GM23338 (cell line): Measurements from ENCODE around the gene SSBP2. TPM values are rescaled to one million over a fixed set of nuclear protein-coding genes. Genes with fewer than 3 reads are reported as not detected.

ENCODE experiments used
- ATAC-seq: fragments of 200-7000 bp; cut with Tn5 transposase; 3 replicates; pipeline ENCODE4 v1.9.1; 2020
- DNase-seq: peaks from one replicate; pipeline ENCODE4 v3.0.0-alpha.2; 2015; ENCODE audit warnings: low spot score
- H2AFZ ChIP-seq: fragments of 200-600 bp; sonication (generic); 2 replicates; pipeline ENCODE4 v1.8.0; 2016; ENCODE audit warnings: antibody characterized with exemption, mild to moderate bottlenecking, moderate library complexity
- H3F3A ChIP-seq: fragments of 200-600 bp; sonication (generic); replicated peaks from 2 replicates; pipeline ENCODE4 v1.8.0; 2017; ENCODE audit warnings: antibody characterized with exemption, mixed run types, low read depth
- H3K27ac ChIP-seq: fragments of 200-600 bp; sonication (generic); 2 replicates; pipeline ENCODE4 v1.6.1; 2016; ENCODE audit warnings: low read depth
- H3K27me3 ChIP-seq: fragments of 200-600 bp; sonication (generic); 2 replicates; pipeline ENCODE4 v1.8.0; 2016; ENCODE audit warnings: mild to moderate bottlenecking, mixed run types, moderate library complexity; ENCODE audit not compliant: insufficient read depth
- H3K36me3 ChIP-seq: fragments of 200-600 bp; sonication (generic); 2 replicates; pipeline ENCODE4 v1.8.0; 2016; ENCODE audit warnings: mild to moderate bottlenecking; ENCODE audit not compliant: insufficient read depth
- H3K4me1 ChIP-seq: fragments of 200-600 bp; sonication (generic); 2 replicates; pipeline ENCODE4 v1.8.0; 2016; ENCODE audit warnings: mild to moderate bottlenecking, moderate library complexity; ENCODE audit not compliant: insufficient read depth
- H3K4me2 ChIP-seq: fragments of 200-600 bp; sonication (generic); 2 replicates; pipeline ENCODE4 v1.7.1; 2017; ENCODE audit warnings: mixed run types
- H3K4me3 ChIP-seq: fragments of 200-600 bp; sonication (generic); 2 replicates; pipeline ENCODE4 v1.6.1; 2016; ENCODE audit warnings: mixed run types
- H3K79me2 ChIP-seq: fragments of 200-600 bp; sonication (generic); replicated peaks from 2 replicates; pipeline ENCODE4 v1.8.0; 2017; ENCODE audit warnings: mild to moderate bottlenecking; ENCODE audit not compliant: insufficient read depth
- H3K9me2 ChIP-seq: fragments of 200-600 bp; sonication (generic); 2 replicates; pipeline ENCODE4 v1.8.0; 2017; ENCODE audit not compliant: insufficient read depth
- H4K20me1 ChIP-seq: fragments of 200-600 bp; sonication (generic); replicated peaks from 2 replicates; pipeline ENCODE4 v1.8.0; 2017; ENCODE audit warnings: mild to moderate bottlenecking; ENCODE audit not compliant: insufficient read depth
- H3K27ac Mint-ChIP-seq: 2 replicates; pipeline ENCODE4 v1.8.0; 2020; ENCODE audit warnings: inconsistent platforms, mild to moderate bottlenecking, moderate library complexity, mixed read lengths
- H3K27me3 Mint-ChIP-seq: 3 replicates; pipeline ENCODE4 v1.8.0; 2022; ENCODE audit warnings: low read depth, mild to moderate bottlenecking, moderate library complexity, mixed read lengths, inconsistent platforms; ENCODE audit not compliant: insufficient read depth, poor library complexity
- H3K36me3 Mint-ChIP-seq: 3 replicates; pipeline ENCODE4 v1.8.0; 2021; ENCODE audit warnings: low read depth, mild to moderate bottlenecking, inconsistent platforms, moderate library complexity, mixed read lengths
- H3K4me1 Mint-ChIP-seq: 3 replicates; pipeline ENCODE4 v1.8.0; 2020; ENCODE audit warnings: mild to moderate bottlenecking, inconsistent platforms, mixed read lengths
- H3K4me3 Mint-ChIP-seq: 3 replicates; pipeline ENCODE4 v1.8.0; 2021; ENCODE audit warnings: moderate library complexity, mild to moderate bottlenecking, inconsistent platforms, mixed read lengths
- H3K9me3 Mint-ChIP-seq: 3 replicates; pipeline ENCODE4 v1.8.0; 2020; ENCODE audit warnings: moderate library complexity, mild to moderate bottlenecking, inconsistent platforms, mixed read lengths
- CREB1 ChIP-seq: fragments of 250-450 bp; sonication (Bioruptor Pico); IDR thresholded peaks from 2 replicates; pipeline ENCODE4 v1.5.0; 2020; ENCODE audit warnings: low read depth, mild to moderate bottlenecking, moderate library complexity
- EZH2 ChIP-seq: fragments of 200-600 bp; sonication (generic); IDR thresholded peaks from one replicate; pipeline ENCODE4 v1.8.0; 2017; ENCODE audit warnings: antibody characterized with exemption, mild to moderate bottlenecking, low read depth; ENCODE audit not compliant: unreplicated experiment
- EZH2phosphoT487 ChIP-seq: fragments of 200-600 bp; sonication (generic); IDR thresholded peaks from one replicate; pipeline ENCODE4 v1.8.1; 2018; ENCODE audit warnings: antibody characterized with exemption; ENCODE audit not compliant: unreplicated experiment
- NANOG ChIP-seq: IDR thresholded peaks from 2 replicates; pipeline ENCODE4 v1.6.1; 2016; ENCODE audit warnings: antibody characterized with exemption, borderline replicate concordance
- ZNF331 ChIP-seq: fragments of 250-450 bp; sonication (Bioruptor Pico); IDR thresholded peaks from 2 replicates; pipeline ENCODE4 v1.5.0; 2020; ENCODE audit warnings: low read depth, mild to moderate bottlenecking, moderate library complexity
- polyA plus RNA-seq: library from polyadenylated mRNA; unstranded; fragments of >200 nt; fragmentation: Nextera tagmentation; extraction: Ambion mirVana; gene quantifications from 2 replicates; pipeline ENCODE4 v1.2.1, GENCODE V29; 2016
- total RNA-seq: library from RNA; depleted of rRNA; stranded (reverse); fragments of >200 nt; shearing (Covaris generic); gene quantifications from 2 replicates; pipeline ENCODE4 v1.2.3, GENCODE V29; 2014
- TF ChIP-seq, protein P1 (sequence below): IDR thresholded peaks from one replicate; pipeline ENCODE4 v1.6.1; 2018; ENCODE audit warnings: antibody characterized with exemption; ENCODE audit not compliant: unreplicated experiment
- TF ChIP-seq, protein P2 (sequence below), 2 experiments: fragments of 200-600 bp in 1 of 2; sonication (generic) in 1 of 2; conservative IDR thresholded peaks; 2 replicates each; pipeline versions ENCODE4 v1.5.1 to v1.6.1; 2016 to 2017; ENCODE audit warnings: antibody characterized with exemption in 2 of 2, low read depth in 2 of 2, mild to moderate bottlenecking in 2 of 2, moderate library complexity in 1 of 2
- TF ChIP-seq, protein P3 (sequence below): fragments of 250-450 bp; sonication (Bioruptor Pico); IDR thresholded peaks from 2 replicates; pipeline ENCODE4 v1.5.0; 2020; ENCODE audit warnings: mild to moderate bottlenecking, moderate library complexity
- TF ChIP-seq, protein P4 (sequence below): IDR thresholded peaks from 2 replicates; pipeline ENCODE4 v1.6.1; 2016; ENCODE audit warnings: antibody characterized with exemption

SSBP2 gene
- total and polyA plus RNA-seq, 2 experiments from 2014 or later = 21.5 to 24.7 TPM

DNA sequence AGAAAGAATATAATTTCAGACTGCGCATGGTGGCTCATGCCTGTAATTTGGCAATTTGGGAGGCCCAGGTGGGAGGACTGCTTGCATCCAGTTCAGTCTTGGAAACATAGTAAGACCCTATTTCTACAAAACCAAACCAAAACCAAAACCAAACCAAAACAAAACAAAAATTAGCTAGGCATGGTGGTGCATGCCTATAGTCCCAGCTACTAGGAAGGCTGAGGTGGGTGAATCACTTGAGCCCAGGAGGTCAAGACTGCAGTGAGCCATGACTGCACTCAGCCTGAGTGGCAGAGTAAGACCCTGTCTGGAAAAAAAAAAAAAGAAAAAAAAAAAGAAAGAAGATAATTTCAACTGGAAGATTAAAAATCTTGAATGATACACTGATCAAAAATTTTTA is 220.0 kb downstream of the SSBP2 start:
- Mint-ChIP-seq H3K4me1 (no peaks in the 10 kb centered on the region), H3K4me3 (no peak overlapping the region), H3K9me3 (no peaks in the 10 kb centered on the region), H3K27ac (no peak overlapping the region), H3K27me3 (no peaks in the 10 kb centered on the region), H3K36me3 (no peaks in the 10 kb centered on the region)
- 0 out of 2 replicates have a peak, but pooled peaks cover 3% of the 10 kb centered on the region for H3K79me2 ChIP-seq
- no peak overlapping the region for H3K4me3 ChIP-seq
- no peaks in the 10 kb centered on the region for H3K4me1 ChIP-seq
- no peaks in the 10 kb centered on the region for H4K20me1 ChIP-seq
- DNase-seq (no peak), ATAC-seq (no peak)
- H2AFZ ChIP-seq = no peak overlapping the region
- H3K4me2 ChIP-seq = no peak overlapping the region
- H3K9me2 ChIP-seq = no peaks in the 10 kb centered on the region
- no peaks in the 10 kb centered on the region for H3K36me3 ChIP-seq
- H3K27ac ChIP-seq = no peak overlapping the region
- no peaks in the 10 kb centered on the region for H3K27me3 ChIP-seq
- no peaks in the 10 kb centered on the region for H3F3A ChIP-seq
- TF ChIP-seq, protein P1, sequence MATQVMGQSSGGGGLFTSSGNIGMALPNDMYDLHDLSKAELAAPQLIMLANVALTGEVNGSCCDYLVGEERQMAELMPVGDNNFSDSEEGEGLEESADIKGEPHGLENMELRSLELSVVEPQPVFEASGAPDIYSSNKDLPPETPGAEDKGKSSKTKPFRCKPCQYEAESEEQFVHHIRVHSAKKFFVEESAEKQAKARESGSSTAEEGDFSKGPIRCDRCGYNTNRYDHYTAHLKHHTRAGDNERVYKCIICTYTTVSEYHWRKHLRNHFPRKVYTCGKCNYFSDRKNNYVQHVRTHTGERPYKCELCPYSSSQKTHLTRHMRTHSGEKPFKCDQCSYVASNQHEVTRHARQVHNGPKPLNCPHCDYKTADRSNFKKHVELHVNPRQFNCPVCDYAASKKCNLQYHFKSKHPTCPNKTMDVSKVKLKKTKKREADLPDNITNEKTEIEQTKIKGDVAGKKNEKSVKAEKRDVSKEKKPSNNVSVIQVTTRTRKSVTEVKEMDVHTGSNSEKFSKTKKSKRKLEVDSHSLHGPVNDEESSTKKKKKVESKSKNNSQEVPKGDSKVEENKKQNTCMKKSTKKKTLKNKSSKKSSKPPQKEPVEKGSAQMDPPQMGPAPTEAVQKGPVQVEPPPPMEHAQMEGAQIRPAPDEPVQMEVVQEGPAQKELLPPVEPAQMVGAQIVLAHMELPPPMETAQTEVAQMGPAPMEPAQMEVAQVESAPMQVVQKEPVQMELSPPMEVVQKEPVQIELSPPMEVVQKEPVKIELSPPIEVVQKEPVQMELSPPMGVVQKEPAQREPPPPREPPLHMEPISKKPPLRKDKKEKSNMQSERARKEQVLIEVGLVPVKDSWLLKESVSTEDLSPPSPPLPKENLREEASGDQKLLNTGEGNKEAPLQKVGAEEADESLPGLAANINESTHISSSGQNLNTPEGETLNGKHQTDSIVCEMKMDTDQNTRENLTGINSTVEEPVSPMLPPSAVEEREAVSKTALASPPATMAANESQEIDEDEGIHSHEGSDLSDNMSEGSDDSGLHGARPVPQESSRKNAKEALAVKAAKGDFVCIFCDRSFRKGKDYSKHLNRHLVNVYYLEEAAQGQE = no peak
- no peak for TF ChIP-seq EZH2
- TF ChIP-seq, protein P2, sequence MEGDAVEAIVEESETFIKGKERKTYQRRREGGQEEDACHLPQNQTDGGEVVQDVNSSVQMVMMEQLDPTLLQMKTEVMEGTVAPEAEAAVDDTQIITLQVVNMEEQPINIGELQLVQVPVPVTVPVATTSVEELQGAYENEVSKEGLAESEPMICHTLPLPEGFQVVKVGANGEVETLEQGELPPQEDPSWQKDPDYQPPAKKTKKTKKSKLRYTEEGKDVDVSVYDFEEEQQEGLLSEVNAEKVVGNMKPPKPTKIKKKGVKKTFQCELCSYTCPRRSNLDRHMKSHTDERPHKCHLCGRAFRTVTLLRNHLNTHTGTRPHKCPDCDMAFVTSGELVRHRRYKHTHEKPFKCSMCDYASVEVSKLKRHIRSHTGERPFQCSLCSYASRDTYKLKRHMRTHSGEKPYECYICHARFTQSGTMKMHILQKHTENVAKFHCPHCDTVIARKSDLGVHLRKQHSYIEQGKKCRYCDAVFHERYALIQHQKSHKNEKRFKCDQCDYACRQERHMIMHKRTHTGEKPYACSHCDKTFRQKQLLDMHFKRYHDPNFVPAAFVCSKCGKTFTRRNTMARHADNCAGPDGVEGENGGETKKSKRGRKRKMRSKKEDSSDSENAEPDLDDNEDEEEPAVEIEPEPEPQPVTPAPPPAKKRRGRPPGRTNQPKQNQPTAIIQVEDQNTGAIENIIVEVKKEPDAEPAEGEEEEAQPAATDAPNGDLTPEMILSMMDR (conservative IDR thresholded peaks at IDR 0.05; ENCODE audit: low read depth in 2 of 2) = no peak
- TF ChIP-seq, protein P3, sequence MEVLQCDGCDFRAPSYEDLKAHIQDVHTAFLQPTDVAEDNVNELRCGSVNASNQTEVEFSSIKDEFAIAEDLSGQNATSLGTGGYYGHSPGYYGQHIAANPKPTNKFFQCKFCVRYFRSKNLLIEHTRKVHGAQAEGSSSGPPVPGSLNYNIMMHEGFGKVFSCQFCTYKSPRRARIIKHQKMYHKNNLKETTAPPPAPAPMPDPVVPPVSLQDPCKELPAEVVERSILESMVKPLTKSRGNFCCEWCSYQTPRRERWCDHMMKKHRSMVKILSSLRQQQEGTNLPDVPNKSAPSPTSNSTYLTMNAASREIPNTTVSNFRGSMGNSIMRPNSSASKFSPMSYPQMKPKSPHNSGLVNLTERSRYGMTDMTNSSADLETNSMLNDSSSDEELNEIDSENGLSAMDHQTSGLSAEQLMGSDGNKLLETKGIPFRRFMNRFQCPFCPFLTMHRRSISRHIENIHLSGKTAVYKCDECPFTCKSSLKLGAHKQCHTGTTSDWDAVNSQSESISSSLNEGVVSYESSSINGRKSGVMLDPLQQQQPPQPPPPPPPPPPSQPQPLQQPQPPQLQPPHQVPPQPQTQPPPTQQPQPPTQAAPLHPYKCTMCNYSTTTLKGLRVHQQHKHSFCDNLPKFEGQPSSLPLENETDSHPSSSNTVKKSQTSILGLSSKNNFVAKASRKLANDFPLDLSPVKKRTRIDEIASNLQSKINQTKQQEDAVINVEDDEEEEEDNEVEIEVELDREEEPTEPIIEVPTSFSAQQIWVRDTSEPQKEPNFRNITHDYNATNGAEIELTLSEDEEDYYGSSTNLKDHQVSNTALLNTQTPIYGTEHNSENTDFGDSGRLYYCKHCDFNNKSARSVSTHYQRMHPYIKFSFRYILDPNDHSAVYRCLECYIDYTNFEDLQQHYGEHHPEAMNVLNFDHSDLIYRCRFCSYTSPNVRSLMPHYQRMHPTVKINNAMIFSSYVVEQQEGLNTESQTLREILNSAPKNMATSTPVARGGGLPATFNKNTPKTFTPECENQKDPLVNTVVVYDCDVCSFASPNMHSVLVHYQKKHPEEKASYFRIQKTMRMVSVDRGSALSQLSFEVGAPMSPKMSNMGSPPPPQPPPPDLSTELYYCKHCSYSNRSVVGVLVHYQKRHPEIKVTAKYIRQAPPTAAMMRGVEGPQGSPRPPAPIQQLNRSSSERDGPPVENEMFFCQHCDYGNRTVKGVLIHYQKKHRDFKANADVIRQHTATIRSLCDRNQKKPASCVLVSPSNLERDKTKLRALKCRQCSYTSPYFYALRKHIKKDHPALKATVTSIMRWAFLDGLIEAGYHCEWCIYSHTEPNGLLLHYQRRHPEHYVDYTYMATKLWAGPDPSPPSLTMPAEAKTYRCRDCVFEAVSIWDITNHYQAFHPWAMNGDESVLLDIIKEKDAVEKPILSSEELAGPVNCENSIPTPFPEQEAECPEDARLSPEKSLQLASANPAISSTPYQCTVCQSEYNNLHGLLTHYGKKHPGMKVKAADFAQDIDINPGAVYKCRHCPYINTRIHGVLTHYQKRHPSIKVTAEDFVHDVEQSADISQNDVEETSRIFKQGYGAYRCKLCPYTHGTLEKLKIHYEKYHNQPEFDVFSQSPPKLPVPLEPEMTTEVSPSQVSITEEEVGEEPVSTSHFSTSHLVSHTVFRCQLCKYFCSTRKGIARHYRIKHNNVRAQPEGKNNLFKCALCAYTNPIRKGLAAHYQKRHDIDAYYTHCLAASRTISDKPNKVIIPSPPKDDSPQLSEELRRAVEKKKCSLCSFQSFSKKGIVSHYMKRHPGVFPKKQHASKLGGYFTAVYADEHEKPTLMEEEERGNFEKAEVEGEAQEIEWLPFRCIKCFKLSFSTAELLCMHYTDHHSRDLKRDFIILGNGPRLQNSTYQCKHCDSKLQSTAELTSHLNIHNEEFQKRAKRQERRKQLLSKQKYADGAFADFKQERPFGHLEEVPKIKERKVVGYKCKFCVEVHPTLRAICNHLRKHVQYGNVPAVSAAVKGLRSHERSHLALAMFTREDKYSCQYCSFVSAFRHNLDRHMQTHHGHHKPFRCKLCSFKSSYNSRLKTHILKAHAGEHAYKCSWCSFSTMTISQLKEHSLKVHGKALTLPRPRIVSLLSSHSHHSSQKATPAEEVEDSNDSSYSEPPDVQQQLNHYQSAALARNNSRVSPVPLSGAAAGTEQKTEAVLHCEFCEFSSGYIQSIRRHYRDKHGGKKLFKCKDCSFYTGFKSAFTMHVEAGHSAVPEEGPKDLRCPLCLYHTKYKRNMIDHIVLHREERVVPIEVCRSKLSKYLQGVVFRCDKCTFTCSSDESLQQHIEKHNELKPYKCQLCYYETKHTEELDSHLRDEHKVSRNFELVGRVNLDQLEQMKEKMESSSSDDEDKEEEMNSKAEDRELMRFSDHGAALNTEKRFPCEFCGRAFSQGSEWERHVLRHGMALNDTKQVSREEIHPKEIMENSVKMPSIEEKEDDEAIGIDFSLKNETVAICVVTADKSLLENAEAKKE (CRISPR knock-in tag) = no peak
- TF ChIP-seq CREB1 (CRISPR knock-in tag) = no peak
- no peak for TF ChIP-seq ZNF331 (CRISPR knock-in tag)
- TF ChIP-seq, protein P4, sequence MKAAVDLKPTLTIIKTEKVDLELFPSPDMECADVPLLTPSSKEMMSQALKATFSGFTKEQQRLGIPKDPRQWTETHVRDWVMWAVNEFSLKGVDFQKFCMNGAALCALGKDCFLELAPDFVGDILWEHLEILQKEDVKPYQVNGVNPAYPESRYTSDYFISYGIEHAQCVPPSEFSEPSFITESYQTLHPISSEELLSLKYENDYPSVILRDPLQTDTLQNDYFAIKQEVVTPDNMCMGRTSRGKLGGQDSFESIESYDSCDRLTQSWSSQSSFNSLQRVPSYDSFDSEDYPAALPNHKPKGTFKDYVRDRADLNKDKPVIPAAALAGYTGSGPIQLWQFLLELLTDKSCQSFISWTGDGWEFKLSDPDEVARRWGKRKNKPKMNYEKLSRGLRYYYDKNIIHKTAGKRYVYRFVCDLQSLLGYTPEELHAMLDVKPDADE = no peak
- TF ChIP-seq EZH2phosphoT487 = no peak
- TF ChIP-seq NANOG = no peak
